SW 1271 (cell line): ENCODE results near the gene ILF2.
"Not testable (repeated sequence)": the region's sequence is repeated elsewhere in the genome, so short reads cannot be mapped to it uniquely, and the experiment has no call there.

ENCODE experiments used
- DNase-seq, 2 experiments: peaks; one replicate each; lab custom pipeline; 2025; lab: John Stamatoyannopoulos, UW

The ILF2 gene

DNA sequence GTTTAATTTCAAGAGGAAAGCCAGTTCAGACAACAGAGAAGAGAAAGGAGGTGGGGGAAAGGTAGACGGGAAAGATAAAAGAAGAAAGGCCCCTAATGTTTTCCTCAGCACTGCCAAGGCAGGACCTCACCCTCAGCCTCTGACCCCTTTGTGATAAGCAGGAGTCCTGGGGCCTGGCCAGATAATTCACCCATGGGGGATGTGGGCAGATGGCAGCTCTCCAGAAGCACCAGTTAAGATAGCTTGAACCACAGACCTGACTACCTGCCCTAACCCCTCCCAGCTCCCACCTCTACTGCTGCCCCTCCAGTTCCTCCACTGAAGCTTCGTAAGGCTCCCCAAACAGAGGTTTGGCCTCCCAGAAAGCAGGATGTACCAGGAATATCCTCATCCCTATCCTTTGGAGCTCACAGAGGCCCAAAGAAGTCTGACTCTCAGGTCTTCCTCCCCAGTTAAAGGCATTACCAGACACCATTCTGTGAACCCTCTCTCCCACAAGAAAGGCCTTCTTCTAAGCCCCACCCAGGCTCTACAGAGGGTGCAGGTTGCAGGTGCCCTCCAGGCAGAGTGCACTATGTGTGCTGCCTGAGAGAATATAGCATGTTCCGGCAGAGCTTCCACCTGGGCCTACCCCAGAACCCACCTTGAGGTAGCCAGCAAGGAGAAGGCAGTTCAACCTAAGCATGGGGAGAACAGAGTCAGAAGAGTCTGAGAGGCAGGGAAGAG, 21.5 kb downstream of the ILF2 start:
- DNase-seq, result no peak

DNA sequence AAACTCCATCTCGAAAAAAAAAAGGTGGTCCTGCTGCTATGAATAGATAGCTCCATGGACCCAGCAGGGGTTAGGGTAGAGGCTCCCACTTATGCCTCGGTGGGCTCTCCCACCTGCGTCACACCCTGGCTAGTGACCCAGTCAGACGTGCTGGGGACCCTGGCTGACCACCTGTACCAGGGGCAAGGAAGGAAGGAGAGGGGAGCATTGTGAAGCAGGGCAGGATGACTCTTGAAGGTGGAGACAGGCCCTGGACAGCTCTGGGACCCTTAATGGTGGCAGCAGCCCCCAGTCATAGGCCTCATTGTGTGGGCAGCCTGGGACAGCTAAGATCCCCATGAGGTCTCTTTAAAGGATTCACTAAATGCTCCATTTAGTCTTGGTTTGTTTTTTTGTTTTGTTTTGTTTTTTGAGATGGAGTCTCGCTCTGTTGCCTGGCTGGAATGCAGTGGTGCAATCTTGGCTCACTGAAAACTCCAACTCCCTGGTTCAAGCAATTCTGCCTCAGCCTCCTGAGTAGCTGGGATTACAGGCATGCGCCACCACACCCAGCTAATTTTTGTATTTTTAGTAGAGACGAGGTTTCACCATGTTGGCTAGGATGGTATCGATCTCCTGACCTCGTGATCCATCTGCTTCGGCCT, 22.7 kb downstream of the ILF2 start:
- DNase-seq, result no peak

GRCh38 chr1:153647346-153647714, 23.5 kb downstream of the ILF2 start:
- no peak for DNase-seq

DNA sequence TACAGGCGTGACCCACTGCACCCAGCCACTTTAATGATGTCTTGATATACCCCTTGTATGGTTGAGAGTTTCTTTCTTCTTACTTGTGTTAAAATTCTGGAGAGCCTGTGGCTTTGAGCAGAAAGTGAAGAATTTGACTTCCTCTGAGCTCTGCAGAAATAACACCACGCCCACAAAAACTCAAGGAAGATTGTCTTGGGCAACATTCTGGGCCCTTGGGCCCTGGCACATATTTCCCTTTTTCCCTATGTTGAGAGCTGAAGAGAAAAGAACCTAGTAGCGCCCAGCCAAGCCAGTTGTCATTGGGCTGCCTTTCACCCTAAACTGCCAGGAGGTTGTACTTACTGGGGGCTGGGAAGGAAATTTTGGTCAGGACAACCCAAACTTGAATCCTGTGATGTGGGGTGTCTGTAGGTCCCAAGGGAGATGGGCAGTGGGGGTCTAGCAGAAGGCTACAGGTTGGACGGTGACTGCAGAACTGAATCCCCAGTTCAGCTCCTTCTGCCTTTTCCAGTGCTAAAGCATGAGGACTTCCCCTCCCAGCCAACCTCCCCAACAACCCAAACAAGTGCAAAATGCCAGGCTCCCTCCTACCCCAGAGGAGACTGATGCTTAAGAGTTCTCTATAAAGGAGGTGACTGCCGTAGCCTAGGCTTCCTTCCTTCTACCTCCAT, 24.0 kb downstream of the ILF2 start:
- no peak for DNase-seq

DNA sequence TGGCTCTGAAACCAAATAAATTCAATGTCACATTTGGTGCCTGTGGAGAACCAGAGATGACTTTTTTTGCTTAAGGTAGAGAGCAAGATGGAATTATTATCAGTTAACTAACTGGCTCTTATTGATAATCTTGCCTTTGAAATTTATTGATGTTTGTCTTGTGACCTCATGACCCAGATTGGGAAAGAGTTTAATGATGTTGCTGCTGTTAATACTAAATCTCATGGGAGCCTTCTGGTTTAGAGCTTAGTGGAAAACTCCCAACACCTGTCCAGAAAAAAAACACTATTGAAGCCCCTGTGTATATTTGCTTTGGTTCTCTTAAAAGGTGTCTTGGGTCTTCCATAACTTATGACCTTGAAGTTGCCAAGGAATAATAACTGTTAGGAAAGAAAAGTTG, 27.0 kb downstream of the ILF2 start:
- DNase-seq, result no peak

DNA sequence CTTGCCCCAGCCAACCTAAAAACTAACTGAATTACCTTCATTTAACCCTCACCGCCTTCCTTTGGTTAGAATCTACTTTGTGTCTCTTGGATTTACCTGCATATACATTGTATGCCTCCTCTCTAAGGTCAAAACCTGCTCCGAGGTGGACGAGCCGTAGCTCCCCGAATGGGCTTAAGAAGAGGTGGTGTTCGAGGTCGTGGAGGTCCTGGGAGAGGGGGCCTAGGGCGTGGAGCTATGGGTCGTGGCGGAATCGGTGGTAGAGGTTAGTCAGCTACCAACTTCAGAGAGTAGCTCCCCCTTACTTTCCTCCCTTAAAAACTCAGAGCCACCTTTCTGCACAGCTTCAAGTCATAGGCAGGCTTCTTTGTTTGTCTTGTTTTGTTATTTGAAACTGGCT, 27.7 kb downstream of the ILF2 start:
- DNase-seq, result no peak

DNA sequence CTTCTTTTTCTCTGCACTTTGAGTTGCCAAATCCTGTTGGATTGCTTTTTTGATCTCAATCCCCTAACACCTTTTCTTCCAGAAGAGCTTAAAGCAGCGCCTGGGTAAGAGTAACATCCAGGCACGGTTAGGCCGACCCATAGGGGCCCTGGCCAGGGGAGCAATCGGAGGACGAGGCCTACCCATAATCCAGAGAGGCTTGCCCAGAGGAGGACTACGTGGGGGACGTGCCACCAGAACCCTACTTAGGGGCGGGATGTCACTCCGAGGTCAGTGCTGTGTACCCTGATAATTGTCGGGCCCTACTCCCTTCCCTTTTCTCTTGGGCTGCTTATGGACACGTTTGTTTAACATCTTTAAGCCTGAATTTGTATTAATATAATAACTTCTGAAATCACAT, 28.6 kb downstream of the ILF2 start:
- no peak for DNase-seq

DNA sequence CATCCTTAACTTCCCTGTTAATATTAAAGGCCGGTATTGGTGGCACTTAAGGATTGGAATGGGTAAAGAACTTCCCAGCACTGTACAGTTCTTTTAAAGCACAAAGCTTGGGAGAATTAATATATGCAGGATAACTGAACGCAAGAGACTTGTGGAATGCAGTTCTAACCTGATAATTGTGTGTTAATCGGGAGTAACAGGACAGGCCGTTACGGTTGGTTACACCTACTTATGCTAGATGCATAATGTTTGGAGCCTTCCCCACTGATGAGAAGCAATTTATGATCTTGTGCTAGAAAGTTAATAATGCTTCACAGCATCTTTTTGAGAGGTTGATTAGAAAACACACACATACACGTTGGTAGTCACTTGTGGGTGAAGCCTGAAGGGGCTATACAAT, 29.9 kb downstream of the ILF2 start:
- DNase-seq, result no peak

GRCh38 chr1:153640213-153640612, 30.6 kb downstream of the ILF2 start:
- DNase-seq, result not testable (repeated sequence)

- DNase-seq, result no peak
These were observed 31.5 kb downstream of the ILF2 start for GRCh38 chr1:153639280-153639679.

DNA sequence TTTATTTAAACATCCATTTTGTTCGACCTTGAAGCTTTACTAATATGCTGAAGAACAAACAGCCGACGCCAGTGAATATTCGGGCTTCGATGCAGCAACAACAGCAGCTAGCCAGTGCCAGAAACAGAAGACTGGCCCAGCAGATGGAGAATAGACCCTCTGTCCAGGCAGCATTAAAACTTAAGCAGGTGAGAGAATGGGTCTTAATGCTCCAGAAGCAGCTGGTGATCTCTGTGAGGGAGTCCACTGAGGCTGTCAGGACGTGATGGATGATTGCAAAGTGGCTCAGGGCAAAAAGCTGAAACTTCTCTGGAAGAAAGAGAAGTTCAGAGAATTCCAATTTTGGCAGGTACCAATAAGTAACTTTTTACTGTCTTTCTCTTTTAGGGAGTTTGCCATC, 32.5 kb downstream of the ILF2 start:
- no peak for DNase-seq

DNA sequence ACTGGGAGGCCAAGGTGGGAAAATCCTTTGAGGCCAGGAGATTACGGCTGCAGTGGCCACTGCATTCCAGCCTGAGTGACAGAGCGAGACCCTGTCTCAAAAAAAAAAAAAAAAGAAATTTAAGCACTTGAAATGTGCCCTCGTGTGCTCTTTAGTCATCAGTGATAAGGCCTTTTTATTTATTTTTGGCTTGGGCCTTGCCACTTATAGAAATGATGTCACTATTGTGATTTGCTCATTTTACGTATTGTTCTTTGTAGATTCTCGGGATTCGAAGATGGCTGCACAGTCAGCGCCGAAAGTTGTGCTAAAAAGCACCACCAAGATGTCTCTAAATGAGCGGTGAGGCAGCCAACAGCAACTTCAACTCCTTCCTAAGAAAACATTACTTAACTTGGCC, 34.5 kb downstream of the ILF2 start:
- no peak for DNase-seq

DNA sequence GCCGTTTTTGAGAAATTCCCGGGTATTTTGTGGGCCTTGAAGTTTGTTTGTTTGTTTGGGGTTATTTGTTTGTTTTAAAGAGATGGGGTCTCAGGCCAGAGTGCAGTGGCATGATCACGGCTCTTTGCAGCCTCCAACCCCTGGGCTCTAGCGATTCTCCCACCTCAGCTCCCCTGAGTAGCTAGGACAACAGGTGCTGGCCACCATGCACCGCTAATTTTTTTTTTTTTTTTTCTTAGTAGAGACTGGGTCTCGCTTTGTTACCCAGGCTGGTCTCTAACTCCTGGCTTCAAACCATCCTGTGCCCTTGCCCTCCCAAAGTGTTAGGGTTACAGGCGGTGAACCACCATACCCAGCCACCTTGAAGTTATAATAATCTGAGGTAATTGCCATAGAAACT, 34.9 kb downstream of the ILF2 start:
- DNase-seq, result no peak

GRCh38 chr1:153633754-153634665, 36.8 kb downstream of the ILF2 start, which contains the start of gene CHTOP:
Gene CHTOP (plus strand): TSS chr1:153634066. CDS start chr1:153636589, 2,523 bp downstream.
- DNase-seq, result peak; percentile 84

- no peak for DNase-seq
These were observed 37.5 kb downstream of the ILF2 start for GRCh38 chr1:153633161-153633753.

DNA sequence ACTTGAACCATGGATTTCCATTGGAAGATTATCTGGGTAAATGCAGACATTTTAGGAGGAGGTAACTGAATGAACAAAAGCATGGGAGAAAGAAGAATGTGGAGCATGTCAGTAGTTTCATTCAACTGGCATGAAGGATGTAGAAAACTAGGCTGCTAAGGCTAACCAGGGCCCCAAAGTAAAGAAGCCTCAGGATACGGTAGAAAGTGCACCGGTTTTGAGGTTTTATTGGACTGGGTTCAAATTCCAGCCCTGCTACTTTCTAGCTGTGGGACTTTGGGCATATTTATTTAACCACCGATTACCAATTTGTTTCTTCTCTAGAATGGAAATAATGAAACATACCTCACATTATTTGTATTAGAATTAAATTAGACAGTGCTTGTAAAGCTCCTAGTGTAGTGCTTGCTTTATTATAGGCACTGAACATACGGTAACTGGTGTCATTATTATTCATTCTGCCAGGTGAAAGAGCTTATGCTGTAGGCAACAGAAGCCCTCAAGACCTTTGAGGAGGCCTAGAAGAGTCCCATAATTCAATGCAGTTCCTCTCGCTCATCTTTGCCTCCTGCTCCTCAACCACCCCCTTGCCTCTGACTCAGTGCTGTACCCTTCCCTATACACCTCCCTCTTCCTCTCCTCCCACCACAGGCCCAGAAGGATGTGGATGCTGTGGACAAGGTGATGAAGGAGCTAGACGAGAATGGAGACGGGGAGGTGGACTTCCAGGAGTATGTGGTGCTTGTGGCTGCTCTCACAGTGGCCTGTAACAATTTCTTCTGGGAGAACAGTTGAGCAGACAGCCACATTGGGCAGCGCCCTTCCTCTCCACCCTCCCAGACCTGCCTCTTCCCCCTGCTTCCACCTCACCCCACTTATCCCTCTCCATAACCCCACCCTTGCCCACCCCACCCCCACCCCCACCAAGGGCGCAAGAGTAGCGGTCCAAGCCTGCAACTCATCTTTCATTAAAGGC, 39.5 kb downstream of the ILF2 start:
- no peak for DNase-seq

DNA sequence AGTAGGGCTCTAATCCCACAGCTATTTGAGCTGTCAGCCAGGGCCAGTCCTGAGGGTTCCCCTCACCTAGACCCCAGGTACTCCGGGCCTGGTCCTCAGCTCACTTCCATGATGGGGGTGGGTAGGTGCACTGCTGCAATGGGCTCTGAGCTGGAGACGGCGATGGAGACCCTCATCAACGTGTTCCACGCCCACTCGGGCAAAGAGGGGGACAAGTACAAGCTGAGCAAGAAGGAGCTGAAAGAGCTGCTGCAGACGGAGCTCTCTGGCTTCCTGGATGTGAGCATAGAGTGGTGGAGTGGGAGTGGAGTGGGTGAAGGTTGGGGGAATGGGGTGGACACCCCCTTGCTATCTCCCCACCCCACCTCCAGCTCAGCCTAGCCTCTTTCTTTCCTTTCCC, 40.4 kb downstream of the ILF2 start:
- no peak for DNase-seq

DNA sequence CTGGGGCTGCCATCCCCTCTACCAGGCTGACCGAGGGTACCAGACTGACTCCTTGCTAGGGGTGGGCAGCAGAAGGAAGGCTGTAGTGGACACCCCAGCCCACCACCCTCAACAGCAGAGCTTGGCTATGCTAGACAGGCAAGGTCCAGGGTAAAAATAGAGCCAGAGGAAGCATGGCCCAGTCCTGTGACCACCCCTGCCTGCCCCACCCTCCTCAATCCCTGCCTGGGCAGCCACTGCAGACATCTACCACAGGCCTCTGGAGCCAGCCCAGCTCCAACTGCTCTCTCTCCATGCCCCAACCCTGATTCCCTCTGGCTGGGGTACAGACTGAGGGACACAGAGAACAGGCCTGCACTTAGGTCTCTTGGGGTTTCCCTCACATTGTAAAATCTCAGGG, 40.8 kb downstream of the ILF2 start:
- DNase-seq, result no peak

DNA sequence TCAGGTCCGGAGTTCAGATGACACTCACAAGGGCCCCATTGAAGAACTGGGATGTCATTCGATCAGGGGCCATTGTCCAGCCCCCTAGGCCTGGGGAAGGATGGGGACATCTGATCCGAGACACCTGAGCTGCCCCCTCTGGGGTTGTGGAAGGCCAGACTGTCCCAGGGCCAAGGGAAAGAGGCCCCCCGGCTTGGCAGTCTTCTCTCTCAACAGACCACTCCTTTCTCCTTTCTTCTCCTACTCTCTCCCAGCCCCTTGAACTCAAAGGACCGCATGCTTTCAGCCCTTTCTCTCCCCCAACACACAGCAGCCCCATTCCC, 41.5 kb downstream of the ILF2 start:
- DNase-seq, result no peak

- no peak for DNase-seq
These were observed 42.0 kb downstream of the ILF2 start for GRCh38 chr1:153628638-153629342.
